LNCAP (cell line): ENCODE data around the gene TMEM255B.

Experiments
- CTCF ChIP-seq: fragments of 450-650 bp; IDR thresholded peaks from 2 replicates; pipeline ENCODE4 v1.5.1; 2017; ENCODE audit warnings: mild to moderate bottlenecking

Gene TMEM255B

GRCh38 chr13:113833111-113833830, 74.2 kb downstream of the TMEM255B start:
- no peak for TF ChIP-seq CTCF

DNA sequence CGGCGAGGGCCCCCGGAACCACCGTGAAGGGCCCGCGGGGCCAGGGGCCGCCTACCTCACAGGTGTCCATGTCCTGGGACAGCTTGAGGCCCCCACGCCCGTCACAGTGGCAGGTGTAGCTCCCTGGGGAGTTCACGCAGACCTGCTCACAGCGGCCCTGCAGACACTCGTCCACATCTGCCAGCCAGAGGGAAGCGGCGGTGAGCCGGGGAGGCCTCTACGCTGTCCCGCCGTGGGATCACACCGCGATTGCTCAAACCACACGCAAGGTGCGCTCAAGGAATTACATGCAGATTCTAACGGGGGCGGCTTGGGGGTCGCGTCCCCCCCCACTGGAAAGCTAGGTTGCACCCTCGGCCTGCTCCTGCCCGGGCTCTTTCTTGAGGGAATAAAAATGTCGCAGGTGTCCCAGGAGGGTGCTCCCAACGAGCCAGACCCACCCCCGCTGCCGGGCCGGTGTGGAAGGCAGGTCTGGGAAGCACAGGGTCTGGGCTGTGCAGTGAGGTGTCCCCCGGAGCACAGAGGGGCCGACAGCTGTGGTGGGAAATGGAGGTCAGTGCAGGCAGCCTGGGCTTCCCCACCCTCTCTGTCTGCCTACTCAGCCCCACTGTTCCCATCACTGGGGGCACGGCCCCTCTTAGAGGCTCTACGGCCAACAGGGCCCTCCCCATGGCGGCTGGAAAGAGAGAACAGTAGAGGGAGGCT, 75.6 kb downstream of the TMEM255B start:
- TF ChIP-seq CTCF: no peak

DNA sequence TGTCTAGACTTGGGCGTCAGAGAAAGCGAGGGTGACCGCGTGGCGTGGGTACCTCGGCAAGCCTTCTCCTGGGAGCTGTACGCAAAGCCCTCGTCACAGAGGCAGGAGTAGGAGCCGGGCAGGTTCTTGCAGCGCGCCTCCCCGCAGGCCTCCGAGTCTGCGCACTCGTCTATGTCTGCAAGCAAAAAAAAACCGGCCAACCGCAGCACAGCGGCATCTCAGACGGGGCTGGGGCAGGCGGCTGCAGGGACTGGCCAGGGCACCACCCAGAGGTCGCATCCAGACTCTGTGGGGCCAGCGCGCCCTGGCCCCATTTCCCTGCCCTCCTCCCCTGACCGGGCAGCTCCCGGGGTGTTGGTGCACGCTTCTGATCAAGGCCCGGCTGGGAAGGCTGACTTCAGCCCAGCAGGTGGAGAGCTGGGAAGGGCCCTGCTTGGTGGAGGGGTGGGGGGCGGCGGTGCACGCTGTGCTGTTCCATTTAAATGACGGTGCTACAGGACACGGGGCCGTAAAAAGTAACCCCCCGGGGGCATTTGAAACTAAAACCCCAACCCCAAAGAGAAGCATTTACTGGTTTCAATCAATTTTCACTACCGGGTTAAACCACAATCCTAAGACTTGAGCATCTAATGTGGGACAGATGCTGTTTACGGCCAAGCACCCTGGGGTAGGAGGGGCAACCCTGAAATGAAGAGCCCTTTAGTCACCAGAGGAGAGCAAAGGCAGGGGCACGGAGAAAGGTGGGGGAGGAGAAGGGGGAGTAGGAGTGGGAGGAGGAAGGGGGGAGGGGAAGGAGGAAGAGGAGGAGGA, 76.6 kb downstream of the TMEM255B start:
- no peak for TF ChIP-seq CTCF

GRCh38 chr13:113836768-113837559, 77.9 kb downstream of the TMEM255B start:
- no peak for TF ChIP-seq CTCF

DNA sequence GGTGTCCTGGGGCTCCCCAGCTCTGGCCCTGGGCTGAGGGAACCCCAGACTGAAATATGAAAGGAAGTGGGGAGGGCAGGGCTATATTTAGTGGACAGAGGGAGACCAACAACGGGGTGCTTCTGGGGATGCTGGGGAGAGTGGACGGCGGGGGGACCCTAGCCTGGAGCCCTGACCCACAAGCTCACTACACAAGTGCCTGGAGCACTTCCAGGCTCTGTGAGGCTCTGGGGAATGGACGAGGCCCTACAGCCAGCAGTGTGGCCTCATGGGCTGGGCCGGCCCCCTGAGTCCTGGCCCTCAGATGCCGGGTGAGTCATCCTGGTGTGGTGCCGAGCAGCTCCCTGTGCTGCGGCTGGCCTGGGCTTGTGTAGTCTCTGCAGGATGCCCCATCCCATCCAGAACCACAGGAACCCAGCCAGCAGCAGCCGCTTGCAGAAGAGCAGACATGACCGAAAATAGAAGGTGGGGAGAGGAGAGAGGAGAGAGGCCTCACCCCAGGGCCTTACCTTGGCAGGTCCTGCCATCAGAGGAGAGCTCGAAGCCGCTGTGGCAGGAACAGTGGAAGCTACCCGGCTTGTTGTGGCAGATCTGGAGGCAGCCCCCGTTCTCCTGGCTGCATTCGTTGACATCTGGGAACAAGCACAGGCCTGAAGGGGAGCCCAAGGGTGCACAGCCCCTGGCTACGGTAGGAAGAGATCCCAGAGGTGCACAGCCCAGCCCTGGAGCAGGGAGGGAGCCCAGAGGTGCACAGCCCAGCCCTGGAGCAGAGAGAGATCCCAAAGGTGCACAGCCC, 78.7 kb downstream of the TMEM255B start:
- TF ChIP-seq CTCF: no peak

- TF ChIP-seq CTCF: no peak
Observed at GRCh38 chr13:113838711-113839201, 79.7 kb downstream of the TMEM255B start.
